Measurements from ENCODE around the gene FMO4.
A peak's percentile ranks its signal among the peaks of the same experiment; 100 is the strongest.
"Not testable (repeated sequence)": the region's sequence is repeated elsewhere in the genome, so short reads cannot be mapped to it uniquely, and the experiment has no call there.

The FMO4 gene

GRCh38 chr1:171313835-171314320, at the start of gene FMO4:
Gene FMO4, plus strand, starts transcription at chr1:171314183. Its CDS starts 5,643 bp downstream, at chr1:171319826.
- DNase-seq, result peak; percentile 91

- no peak for DNase-seq
Observed at GRCh38 chr1:171265686-171266085, 48.3 kb upstream of the FMO4 start.

GRCh38 chr1:171266930-171267329, 47.1 kb upstream of the FMO4 start:
- DNase-seq, result no peak

GRCh38 chr1:171267391-171267790, 46.6 kb upstream of the FMO4 start:
- no peak for DNase-seq

- no peak for DNase-seq
Observed at GRCh38 chr1:171270806-171271205, 43.2 kb upstream of the FMO4 start.

GRCh38 chr1:171277534-171277933, 36.4 kb upstream of the FMO4 start:
- no peak for DNase-seq

- DNase-seq, result no peak
Observed at GRCh38 chr1:171279234-171279633, 34.7 kb upstream of the FMO4 start.

- no peak for DNase-seq
Observed at GRCh38 chr1:171279678-171280077, 34.3 kb upstream of the FMO4 start.

GRCh38 chr1:171280599-171280998, 33.4 kb upstream of the FMO4 start:
- no peak for DNase-seq

- DNase-seq, result no peak
Observed at GRCh38 chr1:171286032-171286705, 27.8 kb upstream of the FMO4 start.

- no peak for DNase-seq
Observed at GRCh38 chr1:171290621-171291020, 23.4 kb upstream of the FMO4 start.

- DNase-seq, result no peak
Observed at GRCh38 chr1:171292799-171293198, 21.2 kb upstream of the FMO4 start.

- not testable (repeated sequence) for DNase-seq
Observed at GRCh38 chr1:171295383-171295782, 18.6 kb upstream of the FMO4 start.

- no peak for DNase-seq
Observed at GRCh38 chr1:171295821-171296220, 18.2 kb upstream of the FMO4 start.

- no peak for DNase-seq
Observed at GRCh38 chr1:171296897-171297296, 17.1 kb upstream of the FMO4 start.

GRCh38 chr1:171298696-171299095, 15.3 kb upstream of the FMO4 start:
- DNase-seq, result no peak

- no peak for DNase-seq
Observed at GRCh38 chr1:171299342-171299741, 14.6 kb upstream of the FMO4 start.

- DNase-seq, result no peak
Observed at GRCh38 chr1:171300401-171300800, 13.6 kb upstream of the FMO4 start.

- no peak for DNase-seq
Observed at GRCh38 chr1:171310661-171311087, 3.3 kb upstream of the FMO4 start.

- DNase-seq, result no peak
Observed at GRCh38 chr1:171311771-171312558, 2.0 kb upstream of the FMO4 start.

GRCh38 chr1:171313319-171313834, 606 bp upstream of the FMO4 start:
- DNase-seq, result no peak

- DNase-seq, result no peak
Observed at GRCh38 chr1:171329251-171329650, 15.3 kb downstream of the FMO4 start.

- no peak for DNase-seq
Observed at GRCh38 chr1:171334024-171334640, 20.1 kb downstream of the FMO4 start.

- no peak for DNase-seq
Observed at GRCh38 chr1:171335964-171336363, 22.0 kb downstream of the FMO4 start.
